ENCODE data around the gene TTLL9.

DNA sequence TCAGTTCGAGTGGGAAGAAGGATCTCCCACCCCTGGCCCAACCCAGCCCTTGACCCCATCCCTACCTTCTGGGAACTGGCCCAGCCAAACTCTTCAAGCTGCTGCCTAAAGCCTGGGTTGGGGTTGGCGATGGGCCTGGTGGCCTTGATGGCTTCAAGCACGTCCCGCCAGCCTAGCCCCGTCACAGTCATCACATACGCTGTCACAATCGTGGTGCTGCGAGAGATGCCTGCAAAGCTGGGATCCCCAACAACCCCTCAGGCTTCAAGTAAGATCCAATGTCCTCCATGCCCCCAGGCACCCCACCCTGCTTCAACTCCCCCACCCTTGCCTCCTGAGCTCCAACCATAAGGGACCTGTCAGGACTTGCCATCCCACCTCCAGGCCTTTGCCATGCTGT, 7.9 kb upstream of the TTLL9 start:
- TF ChIP-seq, protein P1, sequence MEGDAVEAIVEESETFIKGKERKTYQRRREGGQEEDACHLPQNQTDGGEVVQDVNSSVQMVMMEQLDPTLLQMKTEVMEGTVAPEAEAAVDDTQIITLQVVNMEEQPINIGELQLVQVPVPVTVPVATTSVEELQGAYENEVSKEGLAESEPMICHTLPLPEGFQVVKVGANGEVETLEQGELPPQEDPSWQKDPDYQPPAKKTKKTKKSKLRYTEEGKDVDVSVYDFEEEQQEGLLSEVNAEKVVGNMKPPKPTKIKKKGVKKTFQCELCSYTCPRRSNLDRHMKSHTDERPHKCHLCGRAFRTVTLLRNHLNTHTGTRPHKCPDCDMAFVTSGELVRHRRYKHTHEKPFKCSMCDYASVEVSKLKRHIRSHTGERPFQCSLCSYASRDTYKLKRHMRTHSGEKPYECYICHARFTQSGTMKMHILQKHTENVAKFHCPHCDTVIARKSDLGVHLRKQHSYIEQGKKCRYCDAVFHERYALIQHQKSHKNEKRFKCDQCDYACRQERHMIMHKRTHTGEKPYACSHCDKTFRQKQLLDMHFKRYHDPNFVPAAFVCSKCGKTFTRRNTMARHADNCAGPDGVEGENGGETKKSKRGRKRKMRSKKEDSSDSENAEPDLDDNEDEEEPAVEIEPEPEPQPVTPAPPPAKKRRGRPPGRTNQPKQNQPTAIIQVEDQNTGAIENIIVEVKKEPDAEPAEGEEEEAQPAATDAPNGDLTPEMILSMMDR (IDR thresholded peaks at IDR 0.05): no peak
- TF ChIP-seq POLR2AphosphoS5 (IDR thresholded peaks at IDR 0.05) (no peak), POLR2A (IDR thresholded peaks at IDR 0.05) (no peak), EP300 (IDR thresholded peaks at IDR 0.05) (no peak)

Data from suprapubic skin (tissue), 4 donors.